MCF 10A (cell line): Measurements from ENCODE around the gene ENTHD1. TPM values are rescaled to one million over a fixed set of nuclear protein-coding genes. Genes with fewer than 3 reads are reported as not detected.

Source experiments
- BruUV-seq: library from RNA; stranded (reverse); fragments of 400-500 nt; replicated peaks from 2 replicates; lab custom pipeline; 2021; lab: Mats Ljungman, UMichigan
- CTCF ChIA-PET: fragments of 300-600 bp; sonication (Branson Sonifier 250); formaldehyde crosslinking; extraction: SDS; loops from one replicate; lab custom pipeline; 2021; ENCODE audit warnings: antibody characterized with exemption, inconsistent platforms; lab: Yijun Ruan, JAX
- POLR2A ChIA-PET: fragments of 300-600, 350-650 bp; sonication (Branson Sonifier 250); formaldehyde crosslinking; extraction: SDS; loops from one replicate; lab custom pipeline; 2020; ENCODE audit warnings: antibody characterized with exemption, inconsistent platforms; lab: Yijun Ruan, JAX
- DNase-seq: peaks from one replicate; pipeline ENCODE4 v3.0.0-alpha.2; 2018; ENCODE audit not compliant: unreplicated experiment
- H3K27ac Mint-ChIP-seq: one replicate; pipeline ENCODE4 v1.8.0; 2022; ENCODE audit warnings: mild to moderate bottlenecking, low read depth, mixed read lengths; ENCODE audit not compliant: unreplicated experiment
- H3K27me3 Mint-ChIP-seq: one replicate; pipeline ENCODE4 v1.8.0; 2022; ENCODE audit warnings: mixed read lengths; ENCODE audit not compliant: insufficient read depth, unreplicated experiment
- H3K36me3 Mint-ChIP-seq: one replicate; pipeline ENCODE4 v1.8.0; 2022; ENCODE audit warnings: mild to moderate bottlenecking, moderate library complexity, mixed read lengths; ENCODE audit not compliant: insufficient read depth, unreplicated experiment
- H3K4me1 Mint-ChIP-seq: one replicate; pipeline ENCODE4 v1.8.0; 2022; ENCODE audit warnings: mixed read lengths; ENCODE audit not compliant: insufficient read depth, unreplicated experiment
- H3K4me3 Mint-ChIP-seq: one replicate; pipeline ENCODE4 v1.8.0; 2022; ENCODE audit warnings: mild to moderate bottlenecking, moderate library complexity, mixed read lengths; ENCODE audit not compliant: unreplicated experiment
- H3K9me3 Mint-ChIP-seq: one replicate; pipeline ENCODE4 v1.8.0; 2022; ENCODE audit warnings: mixed read lengths; ENCODE audit not compliant: unreplicated experiment
- CTCF ChIP-seq: fragments of 200-600 bp; IDR thresholded peaks from one replicate; pipeline ENCODE4 v1.8.0; 2022; ENCODE audit warnings: antibody characterized with exemption, mild to moderate bottlenecking; ENCODE audit not compliant: unreplicated experiment
- intact Hi-C: fragments of 100-400 bp; cut with micrococcal nuclease; formaldehyde crosslinking; loops from 2 replicates; pipeline ENCODE4 v1.14.1; 2022
- total RNA-seq: library from RNA; stranded (reverse); gene quantifications from 2 replicates; pipeline ENCODE4 v1.2.3, GENCODE V29; 2022

ENTHD1 gene
- total RNA-seq, 1 experiment from 2014 or later = not detected

GRCh38 chr22:39937906-39938305 is 44.3 kb upstream of the ENTHD1 start:
- no TSS peak for BruUV-seq
- TF ChIP-seq CTCF = no peak
- ChIA-PET CTCF (no interaction called here), POLR2A (no interaction called here)
- H3K27me3 Mint-ChIP-seq = peaks cover 20% of the 10 kb centered on the region
- H3K4me3 Mint-ChIP-seq = no peak overlapping the region
- no peaks in the 10 kb centered on the region for H3K9me3 Mint-ChIP-seq
- H3K27ac Mint-ChIP-seq = no peak overlapping the region
- no peak for DNase-seq
- H3K4me1 Mint-ChIP-seq = no peaks in the 10 kb centered on the region
- intact Hi-C loops = loop anchor here (10.0 kb wide), 2 partner anchors 313 to 407 kb away; partner anchors contain the start of gene ADSL
- no peaks in the 10 kb centered on the region for H3K36me3 Mint-ChIP-seq

- no peak for DNase-seq
- Mint-ChIP-seq H3K4me3 (no peak overlapping the region), H3K9me3 (no peaks in the 10 kb centered on the region), H3K4me1 (no peaks in the 10 kb centered on the region), H3K36me3 (no peaks in the 10 kb centered on the region), H3K27me3 (peaks cover 20% of the 10 kb centered on the region), H3K27ac (no peak overlapping the region)
- intact Hi-C loops = loop anchor here (10.0 kb wide), 2 partner anchors 312 to 408 kb away; partner anchors contain the start of gene ADSL
- ChIA-PET CTCF (interaction anchor here (0.6 kb wide), 1 partner anchor 101 kb away, joined by 3 read pairs; no protein-coding TSS in a partner anchor), POLR2A (no interaction called here)
- BruUV-seq = no TSS peak
- TF ChIP-seq CTCF = no peak
Observed at GRCh38 chr22:39936523-39937145, 43.1 kb upstream of the ENTHD1 start.

GRCh38 chr22:39935612-39936011 is 42.1 kb upstream of the ENTHD1 start:
- DNase-seq = no peak
- H3K27ac Mint-ChIP-seq = no peak overlapping the region
- CTCF ChIA-PET = no interaction called here
- no peaks in the 10 kb centered on the region for H3K4me1 Mint-ChIP-seq
- H3K9me3 Mint-ChIP-seq = no peaks in the 10 kb centered on the region
- intact Hi-C loops = loop anchor here (10.0 kb wide), 2 partner anchors 311 to 409 kb away; partner anchors contain the start of gene ADSL
- H3K27me3 Mint-ChIP-seq = peaks cover 20% of the 10 kb centered on the region
- BruUV-seq = no TSS peak
- TF ChIP-seq CTCF = no peak
- POLR2A ChIA-PET = no interaction called here
- H3K36me3 Mint-ChIP-seq = no peaks in the 10 kb centered on the region
- H3K4me3 Mint-ChIP-seq = no peak overlapping the region

GRCh38 chr22:39935116-39935515 is 41.6 kb upstream of the ENTHD1 start:
- BruUV-seq = no TSS peak
- Mint-ChIP-seq H3K4me1 (no peaks in the 10 kb centered on the region), H3K4me3 (no peak overlapping the region), H3K9me3 (no peaks in the 10 kb centered on the region), H3K36me3 (no peaks in the 10 kb centered on the region), H3K27ac (no peak overlapping the region), H3K27me3 (peaks cover 20% of the 10 kb centered on the region)
- intact Hi-C loops = loop anchor here (10.0 kb wide), 2 partner anchors 310 to 410 kb away; partner anchors contain the start of gene ADSL
- DNase-seq = no peak
- ChIA-PET CTCF (no interaction called here), POLR2A (interaction anchor here (0.7 kb wide), 1 partner anchor 37 kb away, joined by 4 read pairs; no protein-coding TSS in a partner anchor)
- TF ChIP-seq CTCF = no peak
